Bronchial epithelial cell (primary cell): ENCODE data around the gene FHOD3. TPM values are rescaled to one million over a fixed set of nuclear protein-coding genes. Genes with fewer than 3 reads are reported as not detected.

Source experiments
- DNase-seq: peaks from one replicate; pipeline ENCODE4 v3.0.0-alpha.2; 2010; ENCODE audit warnings: low read depth
- FAIRE-seq: peaks from 2 replicates; lab custom pipeline; 2011; peaks lifted over from hg19 to GRCh38; lab: Jason Lieb, UNC
- H3K27me3 ChIP-seq: 2 replicates; pipeline ENCODE4 v1.5.1; 2011; ENCODE audit warnings: low read length; ENCODE audit not compliant: control insufficient read depth, insufficient read depth
- H3K36me3 ChIP-seq: 2 replicates; pipeline ENCODE4 v1.5.1; 2011; ENCODE audit warnings: low read length; ENCODE audit not compliant: control insufficient read depth, insufficient read depth
- H3K4me3 ChIP-seq: 2 replicates; pipeline ENCODE4 v1.5.1; 2011; ENCODE audit warnings: mild to moderate bottlenecking, low read depth, low read length, control low read depth
- CTCF ChIP-seq: IDR thresholded peaks from 2 replicates; pipeline ENCODE4 v1.5.1; 2011; ENCODE audit warnings: mild to moderate bottlenecking, moderate library complexity, low read length, control low read depth, inconsistent platforms; ENCODE audit not compliant: insufficient read depth, severe bottlenecking
- total RNA-seq: library from RNA; depleted of rRNA; stranded (reverse); fragments of >200 nt; gene quantifications from 2 replicates; pipeline ENCODE4 v1.2.1, GENCODE V29; 2014

Gene FHOD3
- total RNA-seq, 1 donor from 2014 or later: 15.8 TPM

DNA sequence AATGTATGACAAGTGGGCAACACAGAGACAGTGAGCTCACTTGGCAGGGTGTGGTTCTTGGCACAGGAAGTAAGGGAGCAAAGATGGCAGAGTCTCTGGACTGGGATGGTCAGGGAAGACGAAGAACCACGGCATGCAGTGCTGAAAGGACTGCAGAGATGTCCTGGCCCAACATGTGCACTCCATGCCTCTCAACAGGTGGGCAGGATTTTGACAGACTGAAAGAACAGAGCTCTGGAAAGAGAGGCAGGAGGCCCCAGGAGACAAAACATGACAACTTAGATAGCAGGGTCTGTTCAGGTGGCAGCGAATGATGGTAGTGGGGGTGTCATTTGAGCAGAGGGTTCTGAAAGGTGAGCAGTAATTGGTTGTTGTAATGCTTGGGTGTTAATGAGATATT, 180.3 kb downstream of the FHOD3 start:
- H3K27me3 ChIP-seq: no peaks in the 10 kb centered on the region
- no peak for DNase-seq
- FAIRE-seq: no peak
- H3K36me3 ChIP-seq: no peaks in the 10 kb centered on the region
- TF ChIP-seq CTCF: no peak
- no peak overlapping the region for H3K4me3 ChIP-seq

GRCh38 chr18:36481201-36481657, 183.7 kb downstream of the FHOD3 start:
- no peak for DNase-seq
- Histone ChIP-seq H3K27me3 (no peaks in the 10 kb centered on the region), H3K4me3 (no peak overlapping the region), H3K36me3 (no peaks in the 10 kb centered on the region)
- no peak for TF ChIP-seq CTCF
- no peak for FAIRE-seq

- DNase-seq (no peak), FAIRE-seq (no peak)
- Histone ChIP-seq H3K36me3 (no peaks in the 10 kb centered on the region), H3K4me3 (no peak overlapping the region), H3K27me3 (no peaks in the 10 kb centered on the region)
- TF ChIP-seq CTCF: no peak
These were observed 184.4 kb downstream of the FHOD3 start for GRCh38 chr18:36481935-36482334.

GRCh38 chr18:36484591-36484990, 187.1 kb downstream of the FHOD3 start:
- DNase-seq: no peak
- H3K36me3 ChIP-seq: no peaks in the 10 kb centered on the region
- FAIRE-seq: no peak
- no peaks in the 10 kb centered on the region for H3K27me3 ChIP-seq
- no peak for TF ChIP-seq CTCF
- no peak overlapping the region for H3K4me3 ChIP-seq

DNA sequence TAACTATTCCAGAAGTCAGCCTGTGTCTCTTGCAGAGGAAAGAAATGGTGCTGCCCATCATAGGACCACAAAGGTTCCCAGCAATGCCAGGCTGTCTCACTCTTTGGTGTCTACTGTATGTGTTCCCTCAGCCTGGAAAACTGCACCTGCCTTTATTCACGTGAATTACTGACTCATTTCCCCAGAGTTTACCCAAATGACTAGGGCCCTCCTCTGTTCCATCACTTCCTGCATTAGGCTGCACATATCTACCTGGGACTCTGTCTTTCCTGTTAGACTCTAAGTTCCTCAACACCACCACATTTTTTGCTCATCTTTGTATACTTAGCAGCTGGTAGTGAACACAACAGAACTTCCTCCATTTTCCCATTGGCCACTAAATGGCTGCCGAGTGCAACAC, 188.3 kb downstream of the FHOD3 start:
- no peaks in the 10 kb centered on the region for H3K27me3 ChIP-seq
- TF ChIP-seq CTCF: no peak
- FAIRE-seq (peak; percentile 66), DNase-seq (peak; percentile 49)
- no peaks in the 10 kb centered on the region for H3K36me3 ChIP-seq
- no peak overlapping the region for H3K4me3 ChIP-seq

DNA sequence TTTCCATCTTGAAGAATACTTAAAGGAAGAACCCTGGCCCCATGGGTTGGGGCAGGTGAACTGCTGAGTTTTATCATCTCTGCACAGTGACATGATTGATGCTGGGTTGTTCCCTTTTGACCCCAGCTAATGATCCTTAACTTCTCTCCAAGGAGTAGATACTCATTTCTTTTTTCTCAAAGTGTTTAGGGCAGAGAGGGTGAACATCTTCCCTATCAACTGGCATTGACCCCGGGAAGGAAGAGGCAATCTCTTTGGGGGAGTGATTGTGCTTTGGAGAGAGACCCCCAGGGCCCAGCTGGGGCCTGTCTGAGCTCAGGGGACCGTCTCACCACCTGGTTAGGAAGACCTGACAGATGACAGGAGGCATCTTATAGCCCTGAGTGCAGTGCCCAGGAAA, 190.6 kb downstream of the FHOD3 start:
- Histone ChIP-seq H3K27me3 (no peaks in the 10 kb centered on the region), H3K4me3 (no peak overlapping the region), H3K36me3 (no peaks in the 10 kb centered on the region)
- TF ChIP-seq CTCF: no peak
- no peak for FAIRE-seq
- no peak for DNase-seq
